HepG2 (cell line): ENCODE results near the gene CPT1A.

Source experiments
- DNMT3B ChIP-seq: conservative IDR thresholded peaks from 2 replicates; pipeline ENCODE4 v1.6.1; 2016; ENCODE audit warnings: missing biosample characterization, control low read depth
- MAFF ChIP-seq: IDR thresholded peaks from 2 replicates; pipeline ENCODE4 v1.6.1; 2011; ENCODE audit warnings: low read depth, low read length, improper control_type of control experiment
- RORA ChIP-seq: sonication (generic); formaldehyde crosslinking; IDR thresholded peaks from 2 replicates; pipeline ENCODE4 v1.5.0; 2020; ENCODE audit warnings: mild to moderate bottlenecking, missing genetic modification reagents, moderate library complexity
- TBP ChIP-seq: sonication (generic); formaldehyde crosslinking; IDR thresholded peaks from 2 replicates; pipeline ENCODE4 v1.5.0; 2020; ENCODE audit warnings: missing genetic modification reagents
- TF ChIP-seq, protein P1 (sequence below): sonication (generic); formaldehyde crosslinking; IDR thresholded peaks from 2 replicates; pipeline ENCODE4 v1.4.0; 2020; ENCODE audit warnings: missing genetic modification reagents, mild to moderate bottlenecking, borderline replicate concordance
- TF ChIP-seq, protein P2 (sequence below): fragments of 450-650 bp; IDR thresholded peaks from 2 replicates; pipeline ENCODE4 v1.6.1; 2016

DNA sequence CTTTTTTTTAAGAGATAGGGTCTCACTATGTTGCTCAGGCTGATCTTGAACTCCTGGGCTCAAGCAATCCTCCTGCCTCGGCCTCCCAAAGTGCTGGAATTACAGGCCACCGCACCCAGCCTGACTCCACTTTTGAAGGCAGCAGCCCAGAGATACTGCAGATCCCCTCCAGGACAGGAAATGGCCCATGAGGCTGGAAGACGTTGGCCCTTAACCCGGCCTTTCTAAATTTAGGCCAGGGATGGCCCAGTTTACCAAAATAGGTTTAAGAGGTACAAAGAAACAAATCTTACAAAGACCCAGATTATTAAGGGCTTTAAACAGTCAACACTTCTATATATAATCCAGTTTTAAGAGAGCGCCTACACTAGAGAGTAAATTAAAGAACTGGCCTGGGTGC, 32.2 kb downstream of the CPT1A start:
- TF ChIP-seq RORA (CRISPR knock-in tag), result no peak
- no peak for TF ChIP-seq TBP (CRISPR knock-in tag)
- TF ChIP-seq, protein P1, sequence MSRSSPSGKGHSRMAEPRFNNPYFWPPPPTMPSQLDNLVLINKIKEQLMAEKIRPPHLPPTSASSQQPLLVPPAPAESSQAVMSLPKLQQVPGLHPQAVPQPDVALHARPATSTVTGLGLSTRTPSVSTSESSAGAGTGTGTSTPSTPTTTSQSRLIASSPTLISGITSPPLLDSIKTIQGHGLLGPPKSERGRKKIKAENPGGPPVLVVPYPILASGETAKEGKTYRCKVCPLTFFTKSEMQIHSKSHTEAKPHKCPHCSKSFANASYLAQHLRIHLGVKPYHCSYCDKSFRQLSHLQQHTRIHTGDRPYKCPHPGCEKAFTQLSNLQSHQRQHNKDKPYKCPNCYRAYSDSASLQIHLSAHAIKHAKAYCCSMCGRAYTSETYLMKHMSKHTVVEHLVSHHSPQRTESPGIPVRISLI, result no peak
- TF ChIP-seq DNMT3B (CRISPR knock-in tag), result no peak
- no peak for TF ChIP-seq MAFF
- TF ChIP-seq, protein P2, sequence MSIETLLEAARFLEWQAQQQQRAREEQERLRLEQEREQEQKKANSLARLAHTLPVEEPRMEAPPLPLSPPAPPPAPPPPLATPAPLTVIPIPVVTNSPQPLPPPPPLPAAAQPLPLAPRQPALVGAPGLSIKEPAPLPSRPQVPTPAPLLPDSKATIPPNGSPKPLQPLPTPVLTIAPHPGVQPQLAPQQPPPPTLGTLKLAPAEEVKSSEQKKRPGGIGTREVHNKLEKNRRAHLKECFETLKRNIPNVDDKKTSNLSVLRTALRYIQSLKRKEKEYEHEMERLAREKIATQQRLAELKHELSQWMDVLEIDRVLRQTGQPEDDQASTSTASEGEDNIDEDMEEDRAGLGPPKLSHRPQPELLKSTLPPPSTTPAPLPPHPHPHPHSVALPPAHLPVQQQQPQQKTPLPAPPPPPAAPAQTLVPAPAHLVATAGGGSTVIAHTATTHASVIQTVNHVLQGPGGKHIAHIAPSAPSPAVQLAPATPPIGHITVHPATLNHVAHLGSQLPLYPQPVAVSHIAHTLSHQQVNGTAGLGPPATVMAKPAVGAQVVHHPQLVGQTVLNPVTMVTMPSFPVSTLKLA, result no peak
